Measurements from ENCODE around the gene RABIF. TPM values are rescaled to one million over a fixed set of nuclear protein-coding genes. Genes with fewer than 3 reads are reported as not detected.

The RABIF gene
- total RNA-seq, 2 donors from 2014 or later: 7.8 to 8.2 TPM

- no peaks in the 10 kb centered on the region for H3K27me3 Mint-ChIP-seq (ENCODE audit: insufficient read depth)
- 61 to 72% methylated on average over 3 to 4 of the region's 4 CpGs for WGBS, 2 experiments (ENCODE audit: insufficient coverage in 1 of 2, insufficient read length in 1 of 2)
- no peak for TF ChIP-seq CTCF (conservative IDR thresholded peaks at IDR 0.05)
- H3K9me3 ChIP-seq (ENCODE audit: control insufficient read depth, low read length): no peaks in the 10 kb centered on the region
- DNase-seq: no peak
- H3K4me1 ChIP-seq (ENCODE audit: control insufficient read depth, insufficient read depth, low read length): no peaks in the 10 kb centered on the region
- H3K4me3 Mint-ChIP-seq: no peak overlapping the region
- no peak overlapping the region for H3K27ac Mint-ChIP-seq
- peaks cover 6% of the 10 kb centered on the region for H3K27me3 ChIP-seq (ENCODE audit: control insufficient read depth, insufficient read depth, low read length, poor library complexity, severe bottlenecking)
- H3K36me3 ChIP-seq (ENCODE audit: control insufficient read depth, insufficient read depth, low read length): no peaks in the 10 kb centered on the region
- H3K4me1 Mint-ChIP-seq: peaks cover 6% of the 10 kb centered on the region
- H3K36me3 Mint-ChIP-seq (ENCODE audit: low read depth): peaks cover 10% of the 10 kb centered on the region
- H3K4me3 ChIP-seq (ENCODE audit: low read length): no peak overlapping the region
- no peaks in the 10 kb centered on the region for H3K9me3 Mint-ChIP-seq
- H3K27ac ChIP-seq (ENCODE audit: low read depth, low read length): no peak overlapping the region
- no peak overlapping the region for H3K9ac ChIP-seq (ENCODE audit: extremely low read depth, low read length, poor library complexity, severe bottlenecking)
Observed at GRCh38 chr1:202857136-202857610, 31.8 kb downstream of the RABIF start.

GRCh38 chr1:202856014-202856413 lies 32.9 kb downstream of the RABIF start:
- Mint-ChIP-seq H3K27me3 (ENCODE audit: insufficient read depth) (no peaks in the 10 kb centered on the region), H3K4me1 (peaks cover 2% of the 10 kb centered on the region), H3K36me3 (ENCODE audit: low read depth) (peaks cover 10% of the 10 kb centered on the region), H3K4me3 (no peak overlapping the region), H3K27ac (no peak overlapping the region), H3K9me3 (no peaks in the 10 kb centered on the region)
- H3K27ac ChIP-seq (ENCODE audit: low read depth, low read length): no peak overlapping the region
- no peak overlapping the region for H3K9ac ChIP-seq (ENCODE audit: extremely low read depth, low read length, poor library complexity, severe bottlenecking)
- no peaks in the 10 kb centered on the region for H3K36me3 ChIP-seq (ENCODE audit: control insufficient read depth, insufficient read depth, low read length)
- DNase-seq: no peak
- no peak overlapping the region for H3K4me3 ChIP-seq (ENCODE audit: low read length)
- H3K27me3 ChIP-seq (ENCODE audit: control insufficient read depth, insufficient read depth, low read length, poor library complexity, severe bottlenecking): peaks cover 5% of the 10 kb centered on the region
- H3K9me3 ChIP-seq (ENCODE audit: control insufficient read depth, low read length): no peaks in the 10 kb centered on the region
- WGBS, 2 experiments (ENCODE audit: insufficient coverage in 1 of 2, insufficient read length in 1 of 2): 100% methylated on average over 2 of the region's 2 CpGs; no CpG with 5 or more reads in 1 of the 2 experiments
- no peak for TF ChIP-seq CTCF (conservative IDR thresholded peaks at IDR 0.05)
- no peaks in the 10 kb centered on the region for H3K4me1 ChIP-seq (ENCODE audit: control insufficient read depth, insufficient read depth, low read length)

GRCh38 chr1:202854787-202855186 lies 34.2 kb downstream of the RABIF start:
- no peaks in the 10 kb centered on the region for H3K4me1 ChIP-seq (ENCODE audit: control insufficient read depth, insufficient read depth, low read length)
- H3K27me3 Mint-ChIP-seq (ENCODE audit: insufficient read depth): no peaks in the 10 kb centered on the region
- no peaks in the 10 kb centered on the region for H3K36me3 ChIP-seq (ENCODE audit: control insufficient read depth, insufficient read depth, low read length)
- no peak overlapping the region for H3K4me3 Mint-ChIP-seq
- no peak overlapping the region for H3K27ac Mint-ChIP-seq
- no peaks in the 10 kb centered on the region for H3K9me3 ChIP-seq (ENCODE audit: control insufficient read depth, low read length)
- H3K4me1 Mint-ChIP-seq: peaks cover 2% of the 10 kb centered on the region
- peaks cover 2% of the 10 kb centered on the region for H3K27me3 ChIP-seq (ENCODE audit: control insufficient read depth, insufficient read depth, low read length, poor library complexity, severe bottlenecking)
- TF ChIP-seq CTCF (conservative IDR thresholded peaks at IDR 0.05): no peak
- DNase-seq: no peak
- H3K9me3 Mint-ChIP-seq: no peaks in the 10 kb centered on the region
- H3K4me3 ChIP-seq (ENCODE audit: low read length): no peak overlapping the region
- H3K27ac ChIP-seq (ENCODE audit: low read depth, low read length): no peak overlapping the region
- H3K36me3 Mint-ChIP-seq (ENCODE audit: low read depth): peaks cover 10% of the 10 kb centered on the region
- H3K9ac ChIP-seq (ENCODE audit: extremely low read depth, low read length, poor library complexity, severe bottlenecking): no peak overlapping the region
- WGBS, 2 experiments (ENCODE audit: insufficient coverage in 1 of 2, insufficient read length in 1 of 2): 92 to 95% methylated on average over 8 of the region's 8 CpGs

All from endodermal cell (in vitro differentiated cells).